HEK293T (cell line): Measurements from ENCODE around the gene CRHR1.

Experiments used
- CTBP1 ChIP-seq: fragments of 450-650 bp; IDR thresholded peaks from 2 replicates; pipeline ENCODE4 v1.6.1; 2016; ENCODE audit warnings: borderline replicate concordance
- FOXA1 ChIP-seq: fragments of 450-650 bp; IDR thresholded peaks from 2 replicates; pipeline ENCODE4 v1.6.1; 2016; ENCODE audit warnings: mild to moderate bottlenecking
- FOXK2 ChIP-seq: fragments of 450-650 bp; IDR thresholded peaks from 2 replicates; pipeline ENCODE4 v1.6.1; 2016; ENCODE audit warnings: mild to moderate bottlenecking
- SP1 ChIP-seq: fragments of 450-650 bp; IDR thresholded peaks from 2 replicates; pipeline ENCODE4 v1.6.1; 2017
- TF ChIP-seq, protein P1 (sequence below): fragments of 450-650 bp; IDR thresholded peaks from 2 replicates; pipeline ENCODE4 v1.6.1; 2016

GRCh38 chr17:45834471-45835396 is 50.6 kb downstream of the CRHR1 start:
- TF ChIP-seq FOXK2 (no peak), CTBP1 (no peak), SP1 (no peak), FOXA1 (no peak)
- TF ChIP-seq, protein P1, sequence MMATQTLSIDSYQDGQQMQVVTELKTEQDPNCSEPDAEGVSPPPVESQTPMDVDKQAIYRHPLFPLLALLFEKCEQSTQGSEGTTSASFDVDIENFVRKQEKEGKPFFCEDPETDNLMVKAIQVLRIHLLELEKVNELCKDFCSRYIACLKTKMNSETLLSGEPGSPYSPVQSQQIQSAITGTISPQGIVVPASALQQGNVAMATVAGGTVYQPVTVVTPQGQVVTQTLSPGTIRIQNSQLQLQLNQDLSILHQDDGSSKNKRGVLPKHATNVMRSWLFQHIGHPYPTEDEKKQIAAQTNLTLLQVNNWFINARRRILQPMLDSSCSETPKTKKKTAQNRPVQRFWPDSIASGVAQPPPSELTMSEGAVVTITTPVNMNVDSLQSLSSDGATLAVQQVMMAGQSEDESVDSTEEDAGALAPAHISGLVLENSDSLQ: no peak
